Hepatocyte (in vitro differentiated cells): ENCODE measurements around the gene JAML. TPM values are rescaled to one million over a fixed set of nuclear protein-coding genes. Genes with fewer than 3 reads are reported as not detected.

ENCODE experiments used
- DNase-seq: peaks from one replicate; pipeline ENCODE4 v3.0.0-alpha.2; 2016; ENCODE audit warnings: low spot score
- H2AFZ ChIP-seq: fragments of 200-600 bp; sonication (generic); 2 replicates; pipeline ENCODE4 v1.6.0; 2016; ENCODE audit warnings: antibody characterized with exemption, mild to moderate bottlenecking
- H3K27ac ChIP-seq: fragments of 200-600 bp; sonication (generic); 2 replicates; pipeline ENCODE4 v1.5.1; 2016; ENCODE audit warnings: mild to moderate bottlenecking
- H3K27me3 ChIP-seq: fragments of 200-600 bp; sonication (generic); 2 replicates; pipeline ENCODE4 v1.6.1; 2016
- H3K36me3 ChIP-seq: fragments of 200-600 bp; sonication (generic); replicated peaks from 2 replicates; pipeline ENCODE4 v1.5.1; 2016; ENCODE audit warnings: low read depth; ENCODE audit not compliant: insufficient read depth
- H3K4me1 ChIP-seq: fragments of 200-600 bp; sonication (generic); 2 replicates; pipeline ENCODE4 v1.5.1; 2016; ENCODE audit warnings: mild to moderate bottlenecking, moderate library complexity; ENCODE audit not compliant: insufficient read depth
- H3K4me2 ChIP-seq: fragments of 200-600 bp; sonication (generic); 2 replicates; pipeline ENCODE4 v1.6.0; 2016
- H3K4me3 ChIP-seq: fragments of 200-600 bp; sonication (generic); 2 replicates; pipeline ENCODE4 v1.5.1; 2016; ENCODE audit warnings: mild to moderate bottlenecking
- H3K79me2 ChIP-seq: fragments of 200-600 bp; sonication (generic); 2 replicates; pipeline ENCODE4 v1.6.0; 2017; ENCODE audit warnings: mild to moderate bottlenecking
- H3K9me2 ChIP-seq: fragments of 200-600 bp; sonication (generic); replicated peaks from 2 replicates; pipeline ENCODE4 v1.6.0; 2017; ENCODE audit warnings: mild to moderate bottlenecking; ENCODE audit not compliant: insufficient read depth
- H3K9me3 ChIP-seq: fragments of 200-600 bp; sonication (generic); 2 replicates; pipeline ENCODE4 v1.5.1; 2016; ENCODE audit warnings: low read depth, mild to moderate bottlenecking
- H4K20me1 ChIP-seq: fragments of 200-600 bp; sonication (generic); 2 replicates; pipeline ENCODE4 v1.6.0; 2016; ENCODE audit warnings: mild to moderate bottlenecking; ENCODE audit not compliant: insufficient read depth, poor library complexity, severe bottlenecking
- CTCF ChIP-seq: fragments of 200-600 bp; sonication (generic); IDR thresholded peaks from 2 replicates; pipeline ENCODE4 v1.5.1; 2016; ENCODE audit warnings: antibody characterized with exemption, mild to moderate bottlenecking; ENCODE audit not compliant: poor library complexity
- EZH2 ChIP-seq: fragments of 200-600 bp; sonication (generic); IDR thresholded peaks from 2 replicates; pipeline ENCODE4 v1.6.1; 2016; ENCODE audit warnings: antibody characterized with exemption, mild to moderate bottlenecking, borderline replicate concordance
- EZH2phosphoT487 ChIP-seq: fragments of 200-600 bp; sonication (generic); IDR thresholded peaks from one replicate; pipeline ENCODE4 v1.6.1; 2018; ENCODE audit warnings: antibody characterized with exemption, mild to moderate bottlenecking, low read depth, moderate library complexity; ENCODE audit not compliant: unreplicated experiment, severe bottlenecking
- WGBS: methylation state at CpG from one replicate; pipeline ENCODE4 v1.1.6; 2016; ENCODE audit warnings: low lambda C conversion rate; ENCODE audit errors: missing lambda C conversion rate; 5-methylcytosine and 5-hydroxymethylcytosine counted together
- polyA plus RNA-seq: library from polyadenylated mRNA; unstranded; fragments of >200 nt; fragmentation: Nextera tagmentation; extraction: Ambion mirVana; gene quantifications from 2 replicates; pipeline ENCODE4 v1.2.1, GENCODE V29; 2016
- total RNA-seq: library from RNA; depleted of rRNA; stranded (reverse); fragments of >200 nt; gene quantifications from 2 replicates; pipeline ENCODE4 v1.2.3, GENCODE V29; 2014

The JAML gene
- total and polyA plus RNA-seq, 2 experiments from 2014 or later = 5.3 to 5.9 TPM

GRCh38 chr11:118222437-118222836 is 2.4 kb downstream of the JAML start:
- TF ChIP-seq EZH2 = no peak
- DNase-seq = no peak
- Histone ChIP-seq H3K27me3 (no peaks in the 10 kb centered on the region), H4K20me1 (no peaks in the 10 kb centered on the region), H3K4me2 (no peak overlapping the region), H3K27ac (no peak overlapping the region), H3K9me2 (no peaks in the 10 kb centered on the region), H2AFZ (no peak overlapping the region), H3K36me3 (no peaks in the 10 kb centered on the region), H3K4me3 (no peak overlapping the region), H3K79me2 (no peaks in the 10 kb centered on the region), H3K4me1 (no peaks in the 10 kb centered on the region), H3K9me3 (no peaks in the 10 kb centered on the region)
- WGBS = 73% methylated on average over 4 of the region's 4 CpGs

GRCh38 chr11:118221419-118221818 is 3.4 kb downstream of the JAML start:
- Histone ChIP-seq H3K4me1 (peaks cover 6% of the 10 kb centered on the region), H3K27me3 (no peaks in the 10 kb centered on the region), H3K36me3 (no peaks in the 10 kb centered on the region), H3K4me2 (no peak overlapping the region), H3K9me3 (no peaks in the 10 kb centered on the region), H3K4me3 (no peak overlapping the region), H3K79me2 (no peaks in the 10 kb centered on the region), H2AFZ (no peak overlapping the region), H3K9me2 (no peaks in the 10 kb centered on the region), H3K27ac (no peak overlapping the region), H4K20me1 (no peaks in the 10 kb centered on the region)
- no peak for DNase-seq
- 73% methylated on average over 5 of the region's 5 CpGs for WGBS
- TF ChIP-seq CTCF (no peak), EZH2 (no peak), EZH2phosphoT487 (no peak)

GRCh38 chr11:118219732-118220131 is 5.1 kb downstream of the JAML start:
- H3K27ac ChIP-seq = no peak overlapping the region
- no peaks in the 10 kb centered on the region for H3K79me2 ChIP-seq
- H3K4me1 ChIP-seq = peaks cover 9% of the 10 kb centered on the region
- H3K27me3 ChIP-seq = no peaks in the 10 kb centered on the region
- H3K9me2 ChIP-seq = no peaks in the 10 kb centered on the region
- H2AFZ ChIP-seq = no peak overlapping the region
- DNase-seq = no peak
- H3K36me3 ChIP-seq = no peaks in the 10 kb centered on the region
- no peaks in the 10 kb centered on the region for H4K20me1 ChIP-seq
- TF ChIP-seq EZH2 = no peak
- TF ChIP-seq EZH2phosphoT487 = no peak
- no peak for TF ChIP-seq CTCF
- no peak overlapping the region for H3K4me3 ChIP-seq
- no peaks in the 10 kb centered on the region for H3K9me3 ChIP-seq
- 100% methylated on average over 1 of the region's 1 CpG for WGBS
- no peak overlapping the region for H3K4me2 ChIP-seq

GRCh38 chr11:118219244-118219643 is 5.6 kb downstream of the JAML start:
- no peak for DNase-seq

More at GRCh38 chr11:118219244-118219643, 5.6 kb downstream of the JAML start:
- no peaks in the 10 kb centered on the region for H3K27me3 ChIP-seq
- no peak overlapping the region for H3K4me2 ChIP-seq
- H3K4me3 ChIP-seq = no peak overlapping the region
- no peak for TF ChIP-seq EZH2
- no peak for TF ChIP-seq CTCF
- TF ChIP-seq EZH2phosphoT487 = no peak
- H3K27ac ChIP-seq = no peak overlapping the region
- H4K20me1 ChIP-seq = no peaks in the 10 kb centered on the region
- no peaks in the 10 kb centered on the region for H3K9me2 ChIP-seq
- no peak overlapping the region for H2AFZ ChIP-seq
- H3K4me1 ChIP-seq = peaks cover 14% of the 10 kb centered on the region
- no peaks in the 10 kb centered on the region for H3K36me3 ChIP-seq
- no peaks in the 10 kb centered on the region for H3K9me3 ChIP-seq
- H3K79me2 ChIP-seq = no peaks in the 10 kb centered on the region
